Neural progenitor cell (in vitro differentiated cells): ENCODE data around the gene NBPF6.
"Not testable (repeated sequence)": the region's sequence is repeated elsewhere in the genome, so short reads cannot be mapped to it uniquely, and the experiment has no call there.

Experiments
- EZH2phosphoT487 ChIP-seq: fragments of 200-600 bp; sonication (generic); IDR thresholded peaks from 2 replicates; pipeline ENCODE4 v1.6.1; 2017; ENCODE audit warnings: antibody characterized with exemption
- TF ChIP-seq, protein P1 (sequence below): fragments of 200-600 bp; sonication (generic); IDR thresholded peaks from 2 replicates; pipeline ENCODE4 v1.5.1; 2017; ENCODE audit warnings: antibody characterized with exemption, mild to moderate bottlenecking

DNA sequence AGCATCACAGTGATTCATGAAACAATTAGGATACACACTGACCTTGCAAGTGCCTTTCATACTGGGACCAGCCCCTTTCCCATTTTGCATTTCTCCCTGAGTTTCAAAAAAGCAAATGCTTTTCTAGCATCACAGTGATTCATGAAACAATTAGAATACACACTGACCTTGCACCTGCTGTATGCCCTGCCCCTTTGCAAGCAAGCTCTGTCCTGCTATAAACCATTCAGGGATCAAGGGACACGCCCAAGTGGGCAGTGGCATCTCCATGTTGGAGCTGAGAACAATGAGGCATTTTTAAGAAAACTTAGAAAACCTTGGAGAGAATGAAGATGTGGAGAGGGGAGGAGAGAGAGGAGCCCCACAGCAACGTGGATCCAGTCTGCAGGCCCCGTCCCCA is 13.8 kb downstream of the NBPF6 start:
- TF ChIP-seq EZH2phosphoT487 = not testable (repeated sequence)
- TF ChIP-seq, protein P1, sequence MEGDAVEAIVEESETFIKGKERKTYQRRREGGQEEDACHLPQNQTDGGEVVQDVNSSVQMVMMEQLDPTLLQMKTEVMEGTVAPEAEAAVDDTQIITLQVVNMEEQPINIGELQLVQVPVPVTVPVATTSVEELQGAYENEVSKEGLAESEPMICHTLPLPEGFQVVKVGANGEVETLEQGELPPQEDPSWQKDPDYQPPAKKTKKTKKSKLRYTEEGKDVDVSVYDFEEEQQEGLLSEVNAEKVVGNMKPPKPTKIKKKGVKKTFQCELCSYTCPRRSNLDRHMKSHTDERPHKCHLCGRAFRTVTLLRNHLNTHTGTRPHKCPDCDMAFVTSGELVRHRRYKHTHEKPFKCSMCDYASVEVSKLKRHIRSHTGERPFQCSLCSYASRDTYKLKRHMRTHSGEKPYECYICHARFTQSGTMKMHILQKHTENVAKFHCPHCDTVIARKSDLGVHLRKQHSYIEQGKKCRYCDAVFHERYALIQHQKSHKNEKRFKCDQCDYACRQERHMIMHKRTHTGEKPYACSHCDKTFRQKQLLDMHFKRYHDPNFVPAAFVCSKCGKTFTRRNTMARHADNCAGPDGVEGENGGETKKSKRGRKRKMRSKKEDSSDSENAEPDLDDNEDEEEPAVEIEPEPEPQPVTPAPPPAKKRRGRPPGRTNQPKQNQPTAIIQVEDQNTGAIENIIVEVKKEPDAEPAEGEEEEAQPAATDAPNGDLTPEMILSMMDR = not testable (repeated sequence)
